GM18909 (cell line): ENCODE measurements around the gene ADD3.

Experiments used
- ATAC-seq: cut with Tn5 transposase; IDR thresholded peaks from one replicate; pipeline ENCODE4 v1.9.1; 2021; ENCODE audit warnings: mild to moderate bottlenecking; ENCODE audit not compliant: unreplicated experiment, poor library complexity

Gene ADD3

GRCh38 chr10:110167149-110167548 is 159.4 kb downstream of the ADD3 start:
- ATAC-seq: no peak

DNA sequence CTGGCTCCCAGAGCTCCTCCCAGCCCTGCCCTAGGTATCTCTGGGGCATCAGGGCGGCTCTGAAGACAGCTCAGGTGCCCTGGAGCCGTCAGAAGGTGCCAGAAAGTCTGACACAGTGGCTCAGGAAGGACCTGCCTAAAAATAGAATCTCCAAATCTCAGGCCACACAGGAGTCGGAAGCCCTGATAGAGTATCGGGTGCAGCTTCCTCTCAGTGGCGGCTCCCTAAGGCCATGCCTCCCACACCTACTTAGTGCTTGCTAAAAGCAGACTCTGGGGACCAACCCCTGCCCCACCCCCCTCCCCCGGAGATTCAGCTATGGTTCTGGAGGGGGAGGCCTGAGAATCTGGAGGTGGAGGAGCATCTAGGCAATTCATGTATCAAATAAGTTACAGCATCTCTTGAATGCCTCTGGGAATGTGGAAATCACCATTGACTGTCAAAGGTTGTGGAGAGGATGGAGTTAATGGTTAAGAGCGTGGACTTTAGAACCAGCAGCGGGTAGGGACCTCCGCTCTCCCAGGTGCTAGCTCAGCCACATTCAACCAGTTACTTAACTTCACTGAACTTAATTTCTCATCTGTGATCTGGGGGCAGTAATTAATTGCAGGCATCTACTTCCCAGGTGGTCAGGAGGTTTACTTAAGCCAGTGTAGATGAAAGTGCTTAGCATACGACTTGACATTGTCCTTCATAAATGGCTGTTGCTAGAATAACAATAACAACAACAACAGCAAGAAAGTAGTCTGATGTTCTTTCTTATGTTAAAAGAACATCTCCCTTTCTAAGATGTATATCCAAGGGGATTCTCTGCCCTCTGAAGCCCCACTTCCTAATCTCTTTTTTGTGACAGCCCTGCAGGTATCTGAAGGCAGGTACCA is 161.1 kb downstream of the ADD3 start:
- no peak for ATAC-seq

GRCh38 chr10:110169586-110169985 is 161.8 kb downstream of the ADD3 start:
- ATAC-seq: no peak

GRCh38 chr10:110170142-110170971 is 162.6 kb downstream of the ADD3 start:
- no peak for ATAC-seq

GRCh38 chr10:110171032-110171431 is 163.2 kb downstream of the ADD3 start:
- ATAC-seq: no peak

- ATAC-seq: no peak
Observed at GRCh38 chr10:110172155-110172554, 164.4 kb downstream of the ADD3 start.

- no peak for ATAC-seq
Observed at GRCh38 chr10:110174201-110174600, 166.4 kb downstream of the ADD3 start.

DNA sequence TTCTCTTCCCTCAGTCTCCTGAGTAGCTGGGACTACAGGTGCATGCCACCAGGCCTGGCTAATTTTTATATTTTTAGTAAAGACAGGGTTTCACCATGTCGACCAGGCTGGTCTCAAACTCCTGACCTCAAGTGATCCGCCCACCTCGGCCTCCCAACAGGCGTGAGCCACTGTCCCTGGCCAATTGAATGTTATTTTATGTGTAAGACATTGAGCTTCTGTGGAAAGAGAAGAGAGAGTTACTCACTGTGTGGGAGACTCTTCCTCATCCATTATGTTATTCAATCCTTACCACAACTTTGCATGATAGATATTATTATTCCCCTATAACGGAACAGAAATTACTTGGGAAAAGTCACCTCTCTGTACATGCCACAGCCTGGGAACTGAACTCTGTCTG is 167.0 kb downstream of the ADD3 start:
- ATAC-seq: no peak

GRCh38 chr10:110175406-110175805 is 167.6 kb downstream of the ADD3 start:
- ATAC-seq: no peak

- no peak for ATAC-seq
Observed at GRCh38 chr10:110176141-110177030, 168.6 kb downstream of the ADD3 start.

DNA sequence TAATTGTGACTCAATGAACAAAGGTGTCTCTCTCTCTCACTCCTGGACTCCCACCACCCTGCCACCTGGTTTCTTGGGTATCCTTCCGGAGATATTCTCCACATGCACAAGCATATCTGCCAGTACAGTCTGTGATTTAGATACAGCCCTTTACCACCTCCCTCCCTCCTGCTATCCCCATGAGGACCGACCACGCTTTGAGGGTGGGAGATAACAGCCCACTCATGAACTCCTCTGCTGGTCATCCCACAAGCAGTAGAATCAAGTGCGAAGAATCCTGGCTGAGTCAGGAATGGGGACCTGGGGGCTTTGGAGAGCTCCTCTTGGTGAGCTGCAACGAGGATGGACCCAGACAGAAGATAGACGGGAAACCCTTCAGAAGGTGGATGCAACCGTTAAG is 171.4 kb downstream of the ADD3 start:
- ATAC-seq: no peak

GRCh38 chr10:110181451-110181850 is 173.7 kb downstream of the ADD3 start:
- no peak for ATAC-seq

DNA sequence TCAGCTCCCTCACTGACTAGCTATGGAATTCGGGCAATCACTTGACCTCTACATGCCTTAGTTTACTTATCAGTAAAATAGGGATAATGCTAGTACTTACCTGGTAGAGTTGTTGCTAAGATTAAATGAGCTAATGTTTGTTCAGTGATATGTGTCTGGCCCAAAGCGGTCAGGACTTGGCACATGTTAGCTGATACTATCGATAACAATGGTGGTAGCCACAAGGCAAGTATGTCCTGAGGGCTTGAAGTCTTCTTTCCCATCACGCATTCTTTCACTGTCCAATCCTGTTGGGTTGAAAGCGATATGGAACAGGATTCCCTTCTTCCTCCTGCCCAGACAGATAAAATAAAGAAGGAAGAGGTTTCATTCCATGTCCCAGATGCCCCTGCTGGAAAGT is 174.1 kb downstream of the ADD3 start:
- ATAC-seq: no peak

GRCh38 chr10:110184398-110184797 is 176.6 kb downstream of the ADD3 start:
- ATAC-seq: no peak
